ENCODE data around the gene ANTXR1. TPM values are rescaled to one million over a fixed set of nuclear protein-coding genes. Genes with fewer than 3 reads are reported as not detected.

ANTXR1 gene
- total RNA-seq, 1 experiment from 2014 or later = 37.3 TPM

- Histone ChIP-seq H3K27ac (ENCODE audit: insufficient read length, low read depth, low read length) (no peak overlapping the region), H3K79me2 (ENCODE audit: insufficient read depth, low read length) (no peaks in the 10 kb centered on the region), H3K9me3 (ENCODE audit: control insufficient read depth, low read depth, low read length) (no peaks in the 10 kb centered on the region), H3K4me1 (ENCODE audit: insufficient read depth, low read length) (no peaks in the 10 kb centered on the region), H4K5ac (ENCODE audit: insufficient read length, low read depth, low read length) (no peak overlapping the region), H4K8ac (replicated peaks; ENCODE audit: insufficient read length, low read depth, low read length) (no peak overlapping the region), H3K56ac (ENCODE audit: insufficient read length, low read depth, low read length) (no peak overlapping the region), H4K91ac (ENCODE audit: insufficient read length, low read depth, low read length) (no peak overlapping the region), H2BK15ac (ENCODE audit: low read depth, low read length) (no peak overlapping the region), H3K18ac (ENCODE audit: insufficient read length, low read depth, low read length) (no peak overlapping the region), H2BK5ac (ENCODE audit: insufficient read length, low read length) (no peak overlapping the region), H2BK120ac (ENCODE audit: low read depth, low read length, poor library complexity, severe bottlenecking) (no peak overlapping the region), H2AFZ (ENCODE audit: low read length) (no peak overlapping the region), H3T11ph (ENCODE audit: low read length) (no peak overlapping the region), H3K9ac (ENCODE audit: extremely low read depth, insufficient read length, low read length) (no peak overlapping the region), H3K27me3 (ENCODE audit: insufficient read depth, low read length) (no peaks in the 10 kb centered on the region), H3K23me2 (ENCODE audit: insufficient read length, low read depth, low read length, poor library complexity, severe bottlenecking) (no peaks in the 10 kb centered on the region), H4K20me1 (ENCODE audit: control insufficient read depth, insufficient read depth, insufficient read length) (no peaks in the 10 kb centered on the region), H3K4me2 (ENCODE audit: insufficient read depth, insufficient read length, low read length) (no peak overlapping the region), H2BK20ac (ENCODE audit: low read depth, low read length, poor library complexity, severe bottlenecking) (no peak overlapping the region), H3K14ac (ENCODE audit: insufficient read depth, low read length) (no peak overlapping the region), H3K23ac (ENCODE audit: insufficient read length, low read depth, low read length) (no peak overlapping the region), H2AK5ac (ENCODE audit: insufficient read length, low read length) (no peak overlapping the region), H3K4ac (ENCODE audit: low read depth, low read length) (no peak overlapping the region), H2BK12ac (ENCODE audit: insufficient read length, low read depth, low read length) (no peak overlapping the region), H3K79me1 (ENCODE audit: insufficient read depth, low read depth, low read length, poor library complexity, severe bottlenecking) (no peaks in the 10 kb centered on the region)
- H3K4me1 Mint-ChIP-seq = no peaks in the 10 kb centered on the region
- no peaks in the 10 kb centered on the region for H3K36me3 Mint-ChIP-seq (ENCODE audit: insufficient read depth in 1 of 3, low read depth in 3 of 3)
- H3K27ac Mint-ChIP-seq = no peak overlapping the region
- no peak for TF ChIP-seq CTCF (conservative IDR thresholded peaks at IDR 0.05)
- no peaks in the 10 kb centered on the region for H3K9me3 Mint-ChIP-seq
- H3K4me3 Mint-ChIP-seq = no peak overlapping the region
- no peak for DNase-seq
- peaks cover 3% of the 10 kb centered on the region for H3K27me3 Mint-ChIP-seq (ENCODE audit: low read depth)
- no CpG with 5 or more reads among the region's 1 CpG for WGBS (ENCODE audit: extremely low coverage, insufficient read length, low lambda C conversion rate)
Measured at GRCh38 chr2:68968221-68968620, 44.8 kb upstream of the ANTXR1 start.
